Limb (tissue), 2 donors: Measurements from ENCODE around the gene BLVRA.
"Not testable (repeated sequence)": the region's sequence is repeated elsewhere in the genome, so short reads cannot be mapped to it uniquely, and the experiment has no call there.

Experiments
- DNase-seq, 2 donors: peaks; one replicate each; pipeline ENCODE4 v3.0.0-alpha.2; 2016; ENCODE audit errors: extremely low spot score in 2 of 2

The BLVRA gene, protein sequence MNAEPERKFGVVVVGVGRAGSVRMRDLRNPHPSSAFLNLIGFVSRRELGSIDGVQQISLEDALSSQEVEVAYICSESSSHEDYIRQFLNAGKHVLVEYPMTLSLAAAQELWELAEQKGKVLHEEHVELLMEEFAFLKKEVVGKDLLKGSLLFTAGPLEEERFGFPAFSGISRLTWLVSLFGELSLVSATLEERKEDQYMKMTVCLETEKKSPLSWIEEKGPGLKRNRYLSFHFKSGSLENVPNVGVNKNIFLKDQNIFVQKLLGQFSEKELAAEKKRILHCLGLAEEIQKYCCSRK

DNA sequence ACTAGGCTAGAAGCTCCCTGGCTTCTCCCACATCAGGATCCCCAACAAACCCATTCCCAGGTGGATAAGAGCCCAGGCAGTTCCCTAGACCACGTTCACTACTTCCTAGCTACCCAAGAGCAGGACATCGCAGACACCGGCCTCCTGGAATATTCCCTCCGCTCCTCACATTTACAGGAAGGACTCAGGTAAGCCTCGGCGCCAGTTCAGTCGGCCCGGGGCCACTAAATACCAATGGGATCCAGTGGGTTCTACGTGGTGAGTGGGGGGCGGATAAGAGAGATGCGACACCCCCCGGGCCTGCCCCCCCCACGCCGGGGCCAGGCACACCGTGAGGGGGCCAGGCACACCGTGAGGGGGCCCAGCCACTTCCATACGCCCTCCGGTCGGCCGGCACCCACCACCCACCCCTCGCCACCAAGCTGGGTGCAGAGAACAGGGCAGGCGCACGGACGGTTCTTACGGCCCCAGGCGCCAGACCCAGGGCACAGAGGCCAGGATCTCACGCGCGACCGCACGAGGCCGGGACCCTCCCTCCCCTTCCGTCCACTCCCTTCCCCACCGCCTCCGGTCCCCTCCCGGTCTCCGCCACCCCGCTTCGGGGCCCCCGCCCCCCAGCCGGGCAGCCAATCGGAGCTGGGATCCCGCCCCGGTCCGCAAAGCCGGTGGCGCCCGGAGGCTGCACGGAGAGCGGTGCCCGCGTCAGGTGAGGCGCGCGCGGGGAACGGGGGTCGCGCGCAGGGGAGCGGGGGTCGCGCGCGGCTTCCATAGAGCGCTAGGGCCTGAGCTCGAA, at the start of gene BLVRA:
Gene BLVRA (plus strand): TSS at position 652 of the 793 bp plus-strand sequence. CDS start 12,479 bp downstream, outside the sequence.
- peak; percentile 35 to 86 for DNase-seq

DNA sequence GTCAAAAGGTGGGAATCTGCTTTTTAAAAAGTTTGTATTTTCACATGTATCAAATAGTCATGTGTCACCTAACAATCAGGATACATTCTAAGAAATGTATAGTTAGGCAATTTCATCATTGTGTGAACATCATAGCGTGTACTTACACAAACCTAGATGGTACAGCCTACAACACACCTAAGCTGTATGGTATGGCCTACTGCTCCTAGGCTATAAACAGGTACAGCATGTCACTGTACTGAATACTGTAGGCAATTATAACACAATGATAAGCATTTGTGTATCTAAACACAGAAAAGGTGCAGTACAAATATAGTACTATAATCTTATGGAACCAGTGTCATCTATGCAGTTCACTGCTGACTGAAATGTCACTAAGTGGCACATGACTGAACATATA, 47.0 kb upstream of the BLVRA start:
- DNase-seq = no peak

DNA sequence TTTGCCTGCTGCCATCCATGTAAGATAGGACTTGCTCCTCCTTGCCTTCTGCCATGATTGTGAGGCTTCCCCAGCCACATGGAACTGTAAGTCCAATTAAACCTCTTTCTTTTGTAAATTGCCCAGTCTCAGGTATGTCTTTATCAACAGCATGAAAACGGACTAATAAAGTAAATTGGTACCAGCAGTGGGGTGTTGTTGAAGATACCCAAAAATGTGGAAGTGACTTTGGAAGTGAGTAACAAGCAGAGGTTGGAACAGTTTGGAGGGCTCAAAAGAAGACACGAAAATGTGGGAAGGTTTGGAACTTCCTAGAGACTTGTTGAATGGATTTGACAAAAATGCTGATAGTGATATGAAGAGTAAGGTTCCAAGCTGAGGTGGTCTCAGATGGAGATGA, 42.5 kb upstream of the BLVRA start:
- DNase-seq = not testable (repeated sequence)

DNA sequence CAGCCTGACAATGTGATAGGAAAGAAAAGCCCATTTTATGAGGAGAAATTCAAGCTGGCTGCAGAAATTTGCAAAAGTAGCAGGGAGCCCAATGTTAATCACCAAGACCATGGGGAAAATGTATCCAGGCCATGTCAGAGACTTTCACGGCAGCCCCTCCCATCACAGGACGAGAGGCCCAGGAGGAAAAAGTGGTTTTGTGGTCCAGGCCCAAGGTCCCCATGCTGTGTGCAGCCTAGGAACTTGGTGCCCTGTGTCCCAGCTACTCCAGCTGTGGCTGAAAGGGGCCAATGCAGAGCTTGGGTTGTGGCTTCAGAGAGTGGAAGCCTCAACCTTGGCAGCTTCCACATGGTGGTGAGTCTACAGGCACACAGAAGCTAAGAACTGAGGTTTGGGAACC, 41.9 kb upstream of the BLVRA start:
- DNase-seq = no peak

DNA sequence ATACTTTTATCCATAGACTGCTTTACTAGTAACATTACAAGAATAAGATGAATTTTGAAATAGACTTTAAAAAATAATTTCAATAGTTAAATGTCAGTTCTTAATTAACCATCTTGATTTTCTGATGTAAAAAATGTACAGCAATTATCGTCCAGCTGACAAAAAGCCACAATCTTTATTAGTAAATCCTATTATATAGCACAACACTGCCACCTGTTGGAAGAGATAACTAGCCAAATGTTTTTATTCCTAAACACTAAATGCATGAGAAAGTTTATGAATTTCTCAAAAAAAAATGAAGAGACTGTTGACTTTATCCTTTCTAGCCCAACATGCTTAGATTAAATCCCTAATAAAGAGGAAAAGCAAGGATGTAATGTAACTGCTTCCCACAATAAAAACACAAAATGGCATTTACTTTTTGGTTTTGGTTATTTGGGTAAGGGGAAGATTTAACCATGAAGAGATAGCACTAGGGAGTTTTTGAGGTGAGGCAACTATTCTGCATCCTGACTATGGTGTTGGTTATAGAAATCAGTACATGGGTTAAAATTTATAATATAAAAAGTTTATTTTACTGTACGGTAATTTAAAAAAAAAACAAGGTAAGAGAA, 37.2 kb upstream of the BLVRA start:
- DNase-seq = peak in 1 of 2 donors; percentile 32

DNA sequence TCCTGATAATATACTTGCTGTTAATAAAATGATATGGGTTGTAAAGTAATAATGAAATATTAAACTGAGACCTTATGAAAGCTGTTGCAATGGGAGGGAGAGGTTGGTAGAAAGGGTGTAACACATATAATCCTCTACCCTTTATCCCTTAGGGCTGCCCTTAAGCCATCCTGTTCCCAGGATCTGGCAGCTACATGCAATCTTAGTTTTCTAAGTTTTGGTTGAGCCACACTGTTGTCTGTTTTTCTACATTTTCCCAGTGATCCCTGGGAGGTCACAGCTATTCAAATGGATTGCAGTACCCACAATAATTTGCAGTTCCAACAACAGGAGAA, 35.5 kb upstream of the BLVRA start:
- DNase-seq = no peak

DNA sequence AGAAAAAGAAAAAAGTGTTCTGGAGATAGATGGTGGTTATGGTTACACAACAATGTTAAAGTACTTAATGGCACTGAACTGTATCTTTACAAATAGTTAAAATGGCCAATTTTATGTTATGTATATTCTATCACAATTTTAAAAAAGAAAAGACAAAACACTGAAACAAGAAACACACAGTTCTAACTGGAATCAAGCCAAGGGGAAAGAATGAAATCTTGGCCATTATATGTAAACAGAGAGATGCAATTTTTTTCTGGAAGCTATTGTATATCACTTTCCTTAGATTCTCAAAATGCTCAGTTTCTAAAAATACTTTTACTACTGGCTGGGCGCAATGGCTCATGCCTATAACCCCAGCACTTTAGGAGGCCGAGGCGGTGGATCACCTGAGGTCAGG, 33.2 kb upstream of the BLVRA start:
- DNase-seq = no peak

DNA sequence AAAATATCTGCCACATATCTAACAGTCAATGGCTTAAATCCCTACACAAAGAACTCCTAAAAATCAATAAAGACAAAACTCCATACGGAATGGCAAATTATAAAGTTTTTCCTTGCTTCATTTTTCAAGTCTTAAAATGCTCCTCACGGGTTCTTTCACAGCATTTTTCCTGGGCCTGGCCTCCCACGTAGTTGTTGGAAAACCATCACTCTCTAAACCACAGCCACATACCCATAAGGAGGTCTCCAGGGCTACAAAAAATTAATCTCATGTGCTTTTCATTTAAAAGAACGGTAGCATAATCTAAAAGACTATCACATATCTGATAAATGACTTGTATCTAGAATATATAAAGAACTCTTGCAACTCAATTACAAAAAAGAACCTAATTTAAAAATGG, 32.0 kb upstream of the BLVRA start:
- no peak for DNase-seq

DNA sequence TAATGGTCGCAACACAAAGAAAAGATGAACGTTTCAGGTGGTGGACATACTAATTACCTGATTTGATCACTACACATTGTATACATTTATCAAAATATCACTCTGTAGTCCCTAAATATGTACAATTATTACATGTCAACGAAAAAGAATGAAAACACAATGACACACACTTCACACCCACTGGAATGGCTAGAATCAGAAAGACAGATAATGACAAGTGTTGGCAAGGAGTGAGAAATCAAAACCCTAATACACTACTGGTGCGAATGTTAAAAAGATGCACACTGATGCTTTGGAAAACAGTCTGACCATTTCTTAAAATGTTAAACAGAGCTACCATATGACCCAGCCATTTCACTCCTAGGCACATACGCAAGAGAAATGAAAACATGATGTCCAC, 31.5 kb upstream of the BLVRA start:
- no peak for DNase-seq

DNA sequence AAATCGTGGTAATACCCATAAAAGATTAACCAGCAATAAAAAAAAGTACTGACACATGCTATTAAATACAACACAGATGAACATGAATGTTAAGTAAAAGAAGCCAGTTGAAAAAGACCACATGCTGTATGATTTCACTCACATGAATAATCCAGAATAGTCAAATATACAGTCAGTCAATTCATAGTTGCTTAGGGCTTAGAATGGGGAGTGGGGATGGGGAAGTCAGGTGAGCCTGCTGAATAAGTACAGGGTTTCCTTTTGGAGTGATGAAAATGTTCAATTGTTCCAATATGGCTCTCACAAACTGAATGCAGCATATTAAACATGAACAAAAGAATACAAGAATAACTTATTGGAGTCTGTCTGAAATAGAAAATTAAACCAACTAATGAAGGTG, 31.0 kb upstream of the BLVRA start:
- DNase-seq = no peak

DNA sequence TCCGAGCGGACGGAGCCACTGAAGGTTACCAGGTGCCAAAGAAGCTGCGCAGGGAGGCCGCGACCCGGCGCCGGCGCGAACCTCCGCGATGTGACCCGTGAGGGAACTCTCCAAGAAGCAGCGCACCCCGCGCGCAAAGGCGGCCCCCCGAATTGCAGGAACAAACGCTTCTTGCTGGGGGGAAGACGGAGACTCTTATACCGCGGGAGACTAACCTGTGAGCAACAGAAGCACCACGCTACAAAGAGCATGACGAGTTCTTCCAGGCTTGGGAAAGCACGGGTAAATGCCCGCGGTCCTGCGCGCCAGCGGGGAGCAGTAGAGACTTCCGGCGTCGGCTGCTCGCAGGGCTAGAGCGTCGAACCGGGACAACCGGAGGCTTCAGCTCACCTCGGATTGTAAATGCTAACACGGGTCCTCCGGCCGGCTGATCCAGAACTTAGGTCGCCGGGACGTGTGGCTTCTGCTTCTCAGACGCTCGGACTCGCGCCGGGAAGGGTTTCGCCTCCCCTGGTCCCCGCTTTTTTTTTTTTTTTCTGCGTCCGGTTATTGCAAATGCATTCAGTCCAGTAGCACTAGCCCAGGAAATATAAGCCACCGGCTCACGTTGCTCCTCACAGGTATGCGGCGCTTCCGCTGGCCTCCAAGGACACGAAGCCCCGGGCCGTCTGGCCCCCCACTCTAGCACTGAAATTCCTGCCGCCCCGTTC, 29.1 kb upstream of the BLVRA start, which contains the start of gene COA1:
Gene COA1 (minus strand): TSS at position 310 of the 710 bp plus-strand sequence. CDS start 80,909 bp downstream, outside the sequence.
- peak; percentile 85 to 88 for DNase-seq

DNA sequence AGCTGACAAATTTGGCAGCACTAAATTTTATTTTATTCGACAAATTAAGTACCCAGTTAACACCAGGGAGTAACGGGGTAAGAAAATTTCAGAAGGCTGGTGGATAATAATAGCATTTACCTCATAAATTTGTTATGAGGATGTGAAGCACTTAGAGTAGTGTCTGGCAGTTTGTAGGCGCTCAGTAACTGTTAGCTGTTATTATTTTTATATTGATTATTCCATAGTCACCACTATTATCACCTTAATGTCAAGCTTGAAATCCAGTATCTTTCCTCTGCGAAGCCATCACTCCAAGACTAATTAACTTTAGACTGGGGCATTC, 28.6 kb upstream of the BLVRA start:
- no peak for DNase-seq

DNA sequence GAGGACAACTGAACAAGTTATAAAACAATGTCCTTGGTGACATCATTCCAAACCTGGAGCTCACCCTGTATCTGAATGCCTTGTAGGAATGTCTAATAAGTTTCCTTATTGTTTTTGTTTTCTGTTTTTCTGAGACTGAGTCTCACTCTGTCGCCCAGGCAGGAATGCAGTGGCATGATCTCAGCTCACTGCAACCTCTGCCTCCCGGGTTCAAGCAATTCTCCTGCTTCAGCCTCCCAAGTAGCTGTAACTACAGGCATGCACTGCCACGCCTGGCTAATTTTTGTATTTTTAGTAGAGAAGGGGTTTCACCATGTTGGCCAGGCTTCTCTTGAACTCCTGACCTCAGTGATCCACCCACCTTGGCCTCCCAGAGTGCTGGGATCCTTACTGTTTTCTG, 27.0 kb upstream of the BLVRA start:
- DNase-seq = not testable (repeated sequence)

DNA sequence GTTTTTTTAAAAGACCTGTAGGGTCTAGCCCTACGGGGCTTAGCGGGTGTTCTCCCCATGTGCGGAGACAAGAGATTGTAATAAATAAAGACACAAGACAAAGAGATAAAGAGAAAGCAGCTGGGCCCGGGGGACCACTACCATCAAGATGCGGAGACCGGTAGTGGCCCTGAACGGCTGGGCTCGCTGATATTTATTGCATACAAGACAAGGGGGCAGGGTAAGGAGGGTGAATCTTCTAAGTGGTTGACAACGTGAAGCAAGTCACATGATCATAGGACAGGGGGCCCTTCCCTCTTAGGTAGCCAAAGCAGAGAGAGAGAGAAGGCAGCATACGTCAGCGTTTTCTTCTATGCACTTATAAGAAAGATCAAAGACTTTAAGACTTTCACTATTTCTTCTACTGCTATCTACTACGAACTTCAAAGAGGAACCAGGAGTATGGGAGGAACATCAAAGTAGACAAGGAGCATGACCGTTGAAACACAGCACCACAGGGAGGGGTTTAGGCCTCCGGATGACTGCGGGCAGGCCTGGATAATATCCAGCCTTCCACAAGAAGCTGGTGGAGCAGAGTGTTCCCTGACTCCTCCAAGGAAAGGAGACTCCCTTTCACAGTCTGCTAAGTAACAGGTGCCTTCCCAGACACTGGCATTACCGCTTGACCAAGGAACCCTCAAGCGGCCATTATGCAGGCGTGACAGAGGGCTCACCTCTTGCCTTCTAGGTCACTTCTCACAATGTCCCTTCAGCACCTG, 23.7 kb upstream of the BLVRA start:
- not testable (repeated sequence) for DNase-seq

DNA sequence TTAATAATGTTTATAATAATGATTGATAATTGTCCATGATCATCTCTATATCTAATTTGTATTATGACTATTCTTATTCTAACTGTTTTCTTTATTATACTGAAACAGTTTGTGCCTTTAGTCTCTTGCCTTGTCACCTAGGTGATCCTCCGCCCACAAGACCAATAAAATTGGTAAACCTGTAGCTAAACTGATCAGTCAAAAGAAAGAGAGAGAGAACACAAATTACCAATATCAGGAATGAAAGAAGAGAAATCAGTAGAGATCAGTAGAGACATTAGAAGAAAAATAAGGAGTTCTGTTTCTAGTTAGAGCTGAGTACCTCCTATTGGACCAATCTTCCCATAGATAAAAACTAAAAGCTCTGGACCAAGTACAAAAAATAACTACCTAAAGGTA, 23.1 kb upstream of the BLVRA start:
- no peak for DNase-seq

DNA sequence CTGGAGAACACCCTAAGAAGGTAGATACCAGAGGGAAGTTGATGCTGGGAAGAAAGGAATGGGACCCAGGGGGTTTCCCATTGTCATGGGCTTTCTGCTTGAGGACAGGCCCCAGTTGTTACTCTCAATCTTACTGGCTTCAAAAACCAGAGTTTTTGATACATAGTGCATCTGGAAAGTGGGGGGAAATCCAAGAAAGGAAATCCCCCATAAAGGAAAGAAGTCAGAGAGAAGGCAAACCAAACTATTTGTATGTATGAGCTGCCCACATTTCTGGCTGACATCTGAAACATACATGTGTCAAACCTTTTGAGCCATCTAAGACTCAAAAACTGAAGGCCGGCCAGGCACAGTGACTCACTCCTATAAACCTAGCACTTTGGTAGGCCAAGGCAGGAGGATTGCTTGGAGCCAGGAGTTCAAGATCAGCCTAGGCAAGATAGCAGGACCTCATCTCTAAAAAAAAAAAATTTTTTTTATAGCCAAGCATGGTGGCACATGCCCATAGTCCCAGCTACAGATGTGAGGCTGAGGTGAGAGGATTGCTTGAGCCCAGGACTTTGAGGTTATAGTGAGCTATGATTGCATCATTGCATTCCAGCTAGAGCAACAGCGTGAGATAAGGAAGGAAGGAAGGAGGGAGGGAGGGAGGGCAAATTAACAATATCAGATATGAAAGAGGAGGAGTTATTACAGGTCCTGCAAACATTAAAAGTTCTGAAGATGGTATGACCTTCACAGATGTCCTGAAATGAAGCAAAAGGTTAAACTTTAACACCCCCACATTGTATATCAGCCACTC, 22.5 kb upstream of the BLVRA start:
- DNase-seq = no peak

DNA sequence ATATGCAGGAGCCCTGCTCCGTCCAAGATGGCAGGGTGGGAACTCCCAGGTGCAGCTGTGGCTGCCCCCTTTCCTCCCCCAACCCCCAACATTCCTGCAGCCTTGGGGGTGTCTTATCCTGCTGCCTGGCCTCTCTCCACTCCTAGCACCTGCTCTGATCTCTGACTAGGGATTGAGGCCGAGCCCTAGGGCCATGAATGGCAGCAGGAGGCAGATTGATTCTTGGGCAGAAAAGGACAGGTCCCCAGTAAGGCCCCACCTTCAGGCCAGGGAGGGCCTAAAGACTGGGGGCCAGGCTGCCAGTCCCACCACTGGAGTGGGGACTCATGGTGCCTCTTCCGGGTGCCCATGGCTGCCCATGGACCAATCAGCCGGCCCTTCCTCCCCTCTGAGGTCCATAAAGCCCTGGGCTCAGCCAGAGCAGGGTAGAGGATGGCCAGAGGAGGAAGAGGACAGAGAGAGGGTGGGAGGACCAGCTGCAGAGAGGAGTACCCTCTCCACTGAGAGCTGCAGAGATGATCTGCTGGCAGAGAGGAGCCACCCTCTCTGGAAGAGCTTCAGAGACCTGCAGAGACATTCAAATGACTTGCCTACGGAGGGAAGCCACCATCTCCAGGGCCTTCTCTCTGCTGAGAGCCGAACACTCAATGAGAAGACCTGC, 20.9 kb upstream of the BLVRA start:
- no peak for DNase-seq

DNA sequence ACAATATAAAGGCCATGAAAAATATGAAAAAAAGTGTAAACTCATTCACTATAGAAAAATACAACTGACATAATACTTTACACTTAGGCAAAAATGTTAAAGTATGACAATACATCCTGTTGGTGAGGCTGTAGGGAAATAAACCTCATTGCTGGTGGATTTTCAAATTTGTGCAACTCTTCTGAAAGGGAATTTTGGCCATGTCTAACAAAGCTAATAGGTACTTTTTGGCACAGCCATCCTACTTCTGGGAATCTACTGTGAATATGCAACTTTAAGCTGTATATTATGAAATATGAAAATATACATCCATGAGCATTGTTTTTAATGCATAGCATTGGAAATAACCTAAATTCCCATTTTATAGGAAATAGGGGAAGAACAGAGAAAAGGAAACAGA, 15.8 kb upstream of the BLVRA start:
- DNase-seq = no peak

DNA sequence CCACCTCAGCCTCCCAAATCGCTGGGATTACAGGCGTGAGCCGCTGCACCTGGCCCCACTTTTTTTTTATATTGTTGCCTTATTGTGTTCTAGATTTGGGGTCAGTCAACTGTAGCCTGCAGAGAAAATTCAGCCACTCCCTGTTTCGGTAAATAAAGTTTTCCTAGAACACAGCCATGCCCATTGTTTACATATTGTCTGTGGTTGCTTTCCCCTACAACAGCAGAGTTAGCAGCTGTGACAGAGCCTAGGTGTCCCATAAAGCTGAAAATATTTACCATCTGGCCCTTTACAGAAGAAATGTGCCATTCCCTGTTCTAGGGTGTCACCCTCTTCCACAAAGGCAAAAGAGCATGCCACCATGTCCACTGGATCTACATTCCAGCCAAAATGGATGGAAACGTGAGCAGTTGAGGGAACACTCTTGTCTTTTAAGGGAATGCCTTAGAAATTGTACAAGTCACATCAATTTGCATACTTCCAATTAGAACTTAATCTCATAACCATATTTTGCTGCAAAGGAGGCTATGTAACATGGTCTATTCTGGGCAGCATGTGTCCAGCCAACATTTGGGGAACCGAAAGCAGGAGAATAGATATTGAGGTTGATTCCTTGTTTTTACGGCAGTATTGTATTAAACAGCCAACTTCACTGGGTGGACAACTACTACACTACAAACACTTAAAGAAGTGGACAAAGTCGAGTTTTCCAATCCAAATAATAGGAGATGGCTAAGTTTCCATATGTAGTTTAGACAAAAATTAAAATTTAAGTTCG, 11.0 kb upstream of the BLVRA start:
- DNase-seq = no peak
